ENCODE results near the gene DIPK1A.
A peak's percentile ranks its signal among the peaks of the same experiment; 100 is the strongest.

Gene DIPK1A

GRCh38 chr1:92970990-92971689 is 9.9 kb upstream of the DIPK1A start:
- peaks cover 0 to 2% of the 10 kb centered on the region in 2 donors for H3K9me3 Mint-ChIP-seq
- ATAC-seq (replicated peaks) (no peak), DNase-seq (no peak)
- no peak overlapping the region for H3K4me3 Mint-ChIP-seq
- H3K36me3 Mint-ChIP-seq = peaks cover 0 to 4% of the 10 kb centered on the region in 2 donors
- H3K27me3 Mint-ChIP-seq = no peaks in the 10 kb centered on the region
- peak overlapping the region; percentile 93 for H3K27ac Mint-ChIP-seq
- peaks cover 38 to 78% of the 10 kb centered on the region in 2 donors for H3K4me1 Mint-ChIP-seq

- Mint-ChIP-seq H3K4me3 (no peak overlapping the region), H3K36me3 (no peaks in the 10 kb centered on the region), H3K27me3 (no peaks in the 10 kb centered on the region), H3K4me1 (peaks cover 31 to 63% of the 10 kb centered on the region in 2 donors), H3K27ac (peak overlapping the region; percentile 38), H3K9me3 (no peaks in the 10 kb centered on the region)
- DNase-seq (no peak), ATAC-seq (replicated peaks) (no peak)
These were observed 8.3 kb upstream of the DIPK1A start for GRCh38 chr1:92969517-92969916.

- no peaks in the 10 kb centered on the region for H3K9me3 Mint-ChIP-seq
- DNase-seq (no peak), ATAC-seq (replicated peaks) (peak; percentile 84)
- H3K4me1 Mint-ChIP-seq = peaks cover 27 to 53% of the 10 kb centered on the region in 2 donors
- no peak overlapping the region for H3K27ac Mint-ChIP-seq
- H3K4me3 Mint-ChIP-seq = peak overlapping the region in 1 of 2 donors; percentile 48
- H3K27me3 Mint-ChIP-seq = no peaks in the 10 kb centered on the region
- no peaks in the 10 kb centered on the region for H3K36me3 Mint-ChIP-seq
These were observed 7.1 kb upstream of the DIPK1A start for GRCh38 chr1:92968138-92969032.

- no peak for ATAC-seq (replicated peaks)
- Mint-ChIP-seq H3K36me3 (peaks cover 8% of the 10 kb centered on the region in 2 donors), H3K4me1 (peaks cover 17 to 27% of the 10 kb centered on the region in 2 donors), H3K27me3 (no peaks in the 10 kb centered on the region), H3K4me3 (no peak overlapping the region), H3K9me3 (no peaks in the 10 kb centered on the region), H3K27ac (no peak overlapping the region)
- DNase-seq = no peak
These were observed 3.7 kb upstream of the DIPK1A start for GRCh38 chr1:92964998-92965397.

- H3K36me3 Mint-ChIP-seq = peaks cover 9 to 10% of the 10 kb centered on the region in 2 donors
- H3K4me3 Mint-ChIP-seq = no peak overlapping the region
- ATAC-seq (replicated peaks) (no peak), DNase-seq (no peak)
- no peaks in the 10 kb centered on the region for H3K27me3 Mint-ChIP-seq
- no peak overlapping the region for H3K27ac Mint-ChIP-seq
- no peaks in the 10 kb centered on the region for H3K9me3 Mint-ChIP-seq
- peaks cover 15 to 25% of the 10 kb centered on the region in 2 donors for H3K4me1 Mint-ChIP-seq
These were observed 3.1 kb upstream of the DIPK1A start for GRCh38 chr1:92964316-92964715.

GRCh38 chr1:92961896-92962752 is 862 bp upstream of the DIPK1A start:
- peak; percentile 73 for DNase-seq
- Mint-ChIP-seq H3K4me3 (no peak overlapping the region), H3K36me3 (peaks cover 10 to 20% of the 10 kb centered on the region in 2 donors)

GRCh38 chr1:92960395-92961130 is 699 bp downstream of the DIPK1A start:
- peak; percentile 48 to 55 for ATAC-seq (replicated peaks)
- peak; percentile 63 for DNase-seq
- peak overlapping the region in 1 of 2 donors; percentile 95 for H3K4me3 Mint-ChIP-seq
- H3K9me3 Mint-ChIP-seq = no peaks in the 10 kb centered on the region
- peak overlapping the region; percentile 98 for H3K27ac Mint-ChIP-seq
- no peaks in the 10 kb centered on the region for H3K27me3 Mint-ChIP-seq
- peaks cover 12 to 23% of the 10 kb centered on the region in 2 donors for H3K36me3 Mint-ChIP-seq
- H3K4me1 Mint-ChIP-seq = peaks cover 30 to 44% of the 10 kb centered on the region in 2 donors

More at GRCh38 chr1:92961896-92962752, 862 bp upstream of the DIPK1A start:
- Mint-ChIP-seq H3K9me3 (no peaks in the 10 kb centered on the region), H3K27ac (no peak overlapping the region), H3K4me1 (peaks cover 18 to 28% of the 10 kb centered on the region in 2 donors), H3K27me3 (no peaks in the 10 kb centered on the region)
- ATAC-seq (replicated peaks) = peak; percentile 73 to 74

GRCh38 chr1:92958203-92958970 is 2.9 kb downstream of the DIPK1A start:
- Mint-ChIP-seq H3K4me3 (peak overlapping the region in 1 of 2 donors; percentile 34), H3K9me3 (no peaks in the 10 kb centered on the region), H3K36me3 (peaks cover 18 to 31% of the 10 kb centered on the region in 2 donors), H3K27ac (no peak overlapping the region), H3K27me3 (no peaks in the 10 kb centered on the region), H3K4me1 (peaks cover 38 to 58% of the 10 kb centered on the region in 2 donors)
- no peak for ATAC-seq (replicated peaks)
- no peak for DNase-seq

- no peaks in the 10 kb centered on the region for H3K27me3 Mint-ChIP-seq
- peaks cover 41 to 58% of the 10 kb centered on the region in 2 donors for H3K4me1 Mint-ChIP-seq
- peaks cover 18 to 31% of the 10 kb centered on the region in 2 donors for H3K36me3 Mint-ChIP-seq
- H3K9me3 Mint-ChIP-seq = no peaks in the 10 kb centered on the region
- DNase-seq = no peak
- H3K4me3 Mint-ChIP-seq = peak overlapping the region; percentile 62 to 65
- no peak for ATAC-seq (replicated peaks)
- H3K27ac Mint-ChIP-seq = peak overlapping the region; percentile 72
These were observed 4.1 kb downstream of the DIPK1A start for GRCh38 chr1:92957030-92957734.

- Mint-ChIP-seq H3K27me3 (no peaks in the 10 kb centered on the region), H3K4me1 (peaks cover 44 to 58% of the 10 kb centered on the region in 2 donors), H3K9me3 (no peaks in the 10 kb centered on the region), H3K36me3 (peaks cover 18 to 31% of the 10 kb centered on the region in 2 donors), H3K4me3 (peak overlapping the region; percentile 62 to 65), H3K27ac (peak overlapping the region; percentile 72)
- no peak for DNase-seq
- ATAC-seq (replicated peaks) = no peak
These were observed 4.8 kb downstream of the DIPK1A start for GRCh38 chr1:92956254-92957029.

GRCh38 chr1:92953491-92953890 is 7.8 kb downstream of the DIPK1A start:
- DNase-seq = no peak
- H3K9me3 Mint-ChIP-seq = no peaks in the 10 kb centered on the region
- peak overlapping the region; percentile 0 to 20 for H3K4me3 Mint-ChIP-seq
- H3K27ac Mint-ChIP-seq = no peak overlapping the region
- peak; percentile 74 to 76 for ATAC-seq (replicated peaks)
- H3K36me3 Mint-ChIP-seq = peaks cover 8 to 19% of the 10 kb centered on the region in 2 donors
- H3K27me3 Mint-ChIP-seq = no peaks in the 10 kb centered on the region
- H3K4me1 Mint-ChIP-seq = peaks cover 36 to 43% of the 10 kb centered on the region in 2 donors

- Mint-ChIP-seq H3K4me1 (peaks cover 35 to 40% of the 10 kb centered on the region in 2 donors), H3K27ac (peak overlapping the region; percentile 44), H3K36me3 (peaks cover 11 to 18% of the 10 kb centered on the region in 2 donors), H3K4me3 (peak overlapping the region; percentile 42 to 63), H3K27me3 (no peaks in the 10 kb centered on the region), H3K9me3 (no peaks in the 10 kb centered on the region)
- DNase-seq (no peak), ATAC-seq (replicated peaks) (no peak)
These were observed 8.5 kb downstream of the DIPK1A start for GRCh38 chr1:92952714-92953113.

All from stimulated activated naive B cell treated with anti-CD40 and anti-IgM and Interleukin-4, amounts not matched to agents 10 μg/mL and 1 μg/mL and 100 μg/mL, for 72 hours (primary cell).